Limb (tissue), 2 donors: ENCODE measurements around the gene ACSF3.

Experiments
- DNase-seq, 2 donors: peaks; one replicate each; pipeline ENCODE4 v3.0.0-alpha.2; 2016; ENCODE audit errors: extremely low spot score in 2 of 2

The ACSF3 gene

DNA sequence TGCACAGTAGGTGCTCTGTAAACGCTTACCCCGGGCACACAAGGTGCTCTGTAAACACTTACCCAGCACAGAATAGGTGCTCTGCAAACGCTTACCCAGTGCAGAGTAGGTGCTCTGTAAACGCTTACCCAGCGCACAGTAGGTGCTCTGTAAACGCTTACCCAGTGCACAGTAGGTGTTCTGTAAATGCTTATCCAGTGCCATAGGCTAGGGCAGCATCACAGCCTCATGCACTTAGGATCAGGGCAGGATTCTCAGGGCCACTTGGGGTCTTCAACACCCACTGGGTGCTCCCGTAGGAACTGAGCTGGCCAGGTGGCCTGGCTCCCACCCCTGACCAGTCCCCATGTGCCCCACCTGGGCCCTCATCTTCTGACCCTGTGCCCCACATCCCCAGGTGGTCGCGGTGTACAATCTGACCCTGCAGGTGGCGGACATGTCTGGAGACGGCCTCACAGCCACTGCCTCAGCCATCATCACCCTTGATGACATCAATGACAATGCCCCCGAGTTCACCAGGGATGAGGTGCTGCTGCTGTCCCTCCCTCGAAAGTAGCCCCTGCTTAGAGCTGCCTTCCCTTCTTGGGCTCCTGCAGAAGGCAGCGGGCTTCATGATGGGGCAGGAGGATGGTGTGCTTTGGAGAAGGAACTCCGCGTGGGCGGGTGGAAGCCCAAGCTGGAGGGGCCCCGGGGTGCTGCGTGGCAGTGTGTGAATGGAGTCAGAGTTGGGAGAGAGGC, 93.5 kb downstream of the ACSF3 start:
- DNase-seq: peak in 1 of 2 donors; percentile 57

DNA sequence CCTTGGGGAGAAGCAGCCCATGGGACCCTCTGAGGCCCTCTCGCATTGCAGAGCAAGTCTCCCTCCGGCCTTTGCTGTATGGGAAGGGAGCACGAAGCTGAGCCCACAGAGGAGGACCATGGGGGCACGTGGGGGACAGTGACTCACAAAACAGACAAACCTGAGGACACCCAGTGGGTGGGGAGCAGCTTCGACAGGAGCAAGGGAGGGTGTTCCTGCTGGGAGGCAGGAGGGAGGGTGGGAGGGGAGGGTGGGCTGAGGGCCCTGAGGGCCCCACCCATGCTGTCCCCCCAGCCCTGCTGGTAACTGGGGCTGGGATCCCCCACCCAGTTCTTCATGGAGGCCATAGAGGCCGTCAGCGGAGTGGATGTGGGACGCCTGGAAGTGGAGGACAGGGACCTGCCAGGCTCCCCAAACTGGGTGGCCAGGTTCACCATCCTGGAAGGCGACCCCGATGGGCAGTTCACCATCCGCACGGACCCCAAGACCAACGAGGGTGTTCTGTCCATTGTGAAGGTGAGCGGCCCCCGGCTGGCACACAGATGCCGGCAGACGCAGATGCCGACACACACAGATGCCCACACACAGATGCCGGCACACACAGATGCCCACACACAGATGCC, 94.2 kb downstream of the ACSF3 start:
- peak in 1 of 2 donors; percentile 43 for DNase-seq

DNA sequence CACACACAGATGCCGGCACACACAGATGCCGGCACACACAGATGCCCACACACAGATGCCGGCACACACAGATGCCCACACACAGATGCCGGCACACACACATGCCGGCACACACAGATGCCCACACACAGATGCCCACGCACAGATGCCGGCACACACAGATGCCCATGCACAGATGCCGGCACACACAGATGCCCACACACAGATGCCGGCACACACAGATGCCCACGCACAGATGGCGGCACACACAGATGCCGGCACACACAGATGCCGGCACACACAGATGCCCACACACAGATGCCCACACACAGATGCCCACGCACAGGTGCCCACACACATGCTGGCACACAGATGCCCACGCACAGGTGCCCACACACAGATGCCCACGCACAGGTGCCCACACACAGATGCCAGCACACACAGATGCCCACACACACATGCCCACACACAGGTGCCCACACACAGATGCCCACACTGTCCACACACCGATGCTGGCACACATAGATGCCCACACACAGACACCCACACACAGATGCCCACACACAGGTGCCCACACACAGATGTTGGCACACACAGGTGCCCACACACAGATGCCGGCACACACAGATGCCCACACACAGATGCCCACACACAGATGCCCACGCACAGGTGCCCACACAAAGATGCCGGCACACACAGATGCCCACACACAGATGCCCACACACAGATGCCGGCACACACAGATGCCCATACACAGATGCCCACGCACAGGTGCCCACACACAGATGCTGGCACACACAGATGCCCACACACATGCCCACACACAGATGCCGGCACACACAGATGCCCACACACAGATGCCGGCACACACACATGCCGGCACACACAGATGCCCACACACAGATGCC, 95.1 kb downstream of the ACSF3 start:
- DNase-seq: peak in 1 of 2 donors; percentile 23

DNA sequence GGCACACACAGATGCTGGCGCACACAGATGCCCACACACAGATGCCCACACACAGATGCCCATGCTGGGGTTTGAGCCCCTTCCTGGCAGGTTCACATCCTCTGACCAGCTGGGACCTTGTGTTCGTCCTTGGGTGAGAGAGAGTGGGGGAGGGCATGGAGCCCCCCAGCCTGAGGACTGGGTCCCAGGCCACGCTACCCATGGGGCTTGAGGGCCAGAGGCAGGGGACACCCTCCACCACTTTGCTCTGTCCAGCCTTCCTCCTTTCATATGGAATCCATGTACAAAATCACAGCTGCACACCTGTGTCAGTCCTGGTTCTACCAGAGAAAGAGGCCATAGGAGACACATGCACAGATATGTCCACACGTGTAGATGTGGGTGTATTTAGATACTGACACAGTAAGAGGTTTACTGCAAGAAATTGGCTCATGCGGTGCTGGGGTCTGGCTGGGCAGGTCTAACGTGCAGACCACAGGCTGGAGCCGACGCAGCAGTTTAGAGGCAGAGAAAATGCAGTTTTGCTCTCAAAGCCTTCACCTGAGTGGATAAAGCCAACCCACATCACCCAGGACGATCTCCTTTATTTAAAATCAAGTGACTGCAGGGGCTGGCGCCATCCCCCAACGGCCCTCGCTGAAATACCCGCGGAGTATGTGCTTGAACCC, 95.8 kb downstream of the ACSF3 start:
- peak in 1 of 2 donors; percentile 21 for DNase-seq

DNA sequence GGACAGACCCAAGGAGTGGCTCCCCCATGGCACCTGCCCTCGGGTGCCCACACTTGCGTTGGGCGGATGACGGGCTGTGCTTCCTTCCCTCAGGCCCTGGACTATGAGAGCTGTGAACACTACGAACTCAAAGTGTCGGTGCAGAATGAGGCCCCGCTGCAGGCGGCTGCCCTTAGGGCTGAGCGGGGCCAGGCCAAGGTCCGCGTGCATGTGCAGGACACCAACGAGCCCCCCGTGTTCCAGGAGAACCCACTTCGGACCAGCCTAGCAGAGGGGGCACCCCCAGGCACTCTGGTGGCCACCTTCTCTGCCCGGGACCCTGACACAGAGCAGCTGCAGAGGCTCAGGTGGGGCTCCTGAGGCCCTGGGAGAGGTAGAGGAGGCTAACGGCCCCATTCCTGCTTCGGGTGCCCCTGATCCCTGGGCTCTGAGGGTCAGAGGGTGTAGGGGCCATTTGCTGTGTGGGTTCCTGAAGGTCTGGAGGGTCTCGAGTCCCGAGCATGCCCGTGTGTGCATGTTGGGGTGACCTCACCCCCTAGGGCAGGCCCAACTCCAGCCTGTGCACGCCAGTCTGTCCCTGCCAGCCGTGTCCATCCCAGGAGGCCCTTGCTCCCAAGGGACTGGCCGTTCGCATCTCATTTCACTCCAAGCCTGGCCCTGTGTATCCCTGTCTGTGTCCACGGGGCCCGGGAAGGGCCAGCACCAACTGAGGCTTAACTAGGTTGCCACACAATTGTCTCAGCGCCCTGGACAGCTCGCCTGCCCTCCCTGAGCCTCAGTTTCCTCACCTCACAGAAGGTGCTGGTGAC, 96.7 kb downstream of the ACSF3 start:
- DNase-seq: peak in 1 of 2 donors; percentile 29

DNA sequence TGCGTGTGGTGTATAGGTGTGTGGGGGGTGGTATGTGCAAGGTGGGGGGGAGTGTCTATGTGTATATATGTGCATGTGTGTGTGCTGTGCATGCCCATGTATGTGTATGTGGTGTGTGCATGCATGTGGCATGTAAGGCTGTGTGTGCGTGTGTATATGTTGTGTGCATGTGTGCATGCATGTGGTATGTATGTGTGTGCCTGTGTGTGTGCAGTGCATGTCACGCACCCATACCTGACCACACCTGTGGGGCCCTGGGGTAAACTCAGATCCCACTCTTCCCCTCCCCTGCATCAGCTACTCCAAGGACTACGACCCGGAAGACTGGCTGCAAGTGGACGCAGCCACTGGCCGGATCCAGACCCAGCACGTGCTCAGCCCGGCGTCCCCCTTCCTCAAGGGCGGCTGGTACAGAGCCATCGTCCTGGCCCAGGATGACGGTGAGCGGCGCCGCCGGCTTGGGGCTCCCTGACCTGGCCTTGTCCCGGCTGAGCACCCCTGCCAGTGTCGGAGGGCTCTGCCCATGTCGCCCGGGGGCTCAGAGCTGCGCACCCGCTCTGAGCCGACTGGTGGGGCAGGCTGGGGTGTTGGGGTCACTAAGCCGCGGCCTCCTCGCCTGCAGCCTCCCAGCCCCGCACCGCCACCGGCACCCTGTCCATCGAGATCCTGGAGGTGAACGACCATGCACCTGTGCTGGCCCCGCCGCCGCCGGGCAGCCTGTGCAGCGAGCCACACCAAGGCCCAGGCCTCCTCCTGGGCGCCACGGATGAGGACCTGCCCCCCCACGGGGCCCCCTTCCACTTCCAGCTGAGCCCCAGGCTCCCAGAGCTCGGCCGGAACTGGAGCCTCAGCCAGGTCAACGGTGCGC, 97.6 kb downstream of the ACSF3 start:
- DNase-seq: peak in 1 of 2 donors; percentile 43

DNA sequence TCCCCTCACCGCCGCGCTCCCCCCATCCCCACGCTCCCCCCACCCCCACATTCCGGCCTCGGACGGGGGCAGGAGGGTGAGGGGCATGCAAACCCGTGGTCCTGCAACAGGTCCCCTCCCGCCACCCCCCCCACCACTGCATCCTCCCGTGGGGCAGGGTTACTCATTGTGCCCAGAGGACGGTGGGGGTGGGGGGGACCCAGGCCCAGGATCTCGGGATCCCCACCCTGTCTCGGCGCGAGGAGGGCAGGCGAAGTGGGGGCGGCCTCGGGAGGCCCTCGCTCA, 98.2 kb downstream of the ACSF3 start:
- no peak for DNase-seq

DNA sequence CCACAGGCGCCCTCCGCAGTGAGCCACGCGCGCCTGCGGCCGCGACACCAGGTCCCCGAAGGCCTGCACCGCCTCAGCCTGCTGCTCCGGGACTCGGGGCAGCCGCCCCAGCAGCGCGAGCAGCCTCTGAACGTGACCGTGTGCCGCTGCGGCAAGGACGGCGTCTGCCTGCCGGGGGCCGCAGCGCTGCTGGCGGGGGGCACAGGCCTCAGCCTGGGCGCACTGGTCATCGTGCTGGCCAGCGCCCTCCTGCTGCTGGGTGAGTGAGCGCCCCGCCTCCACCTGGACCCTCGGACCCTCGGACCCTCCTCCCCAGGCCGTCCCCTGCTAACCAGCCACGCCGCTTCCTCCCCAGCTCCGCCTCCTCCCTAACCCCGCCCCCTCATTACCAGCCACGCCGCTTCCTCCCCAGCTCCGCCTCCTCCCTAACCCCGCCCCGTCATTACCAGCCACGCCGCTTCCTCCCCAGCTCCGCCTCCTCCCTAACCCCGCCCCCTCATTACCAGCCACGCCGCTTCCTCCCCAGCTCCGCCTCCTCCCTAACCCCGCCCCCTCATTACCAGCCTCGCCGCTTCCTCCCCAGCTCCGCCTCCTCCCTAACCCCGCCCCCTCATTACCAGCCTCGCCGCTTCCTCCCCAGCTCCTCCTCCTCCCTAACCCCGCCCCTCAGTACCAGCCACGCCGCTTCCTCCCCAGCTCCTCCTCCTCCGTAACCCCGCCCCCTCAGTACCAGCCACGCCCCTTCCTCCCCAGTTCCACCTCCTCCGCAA, 98.7 kb downstream of the ACSF3 start:
- DNase-seq: peak in 1 of 2 donors; percentile 88

DNA sequence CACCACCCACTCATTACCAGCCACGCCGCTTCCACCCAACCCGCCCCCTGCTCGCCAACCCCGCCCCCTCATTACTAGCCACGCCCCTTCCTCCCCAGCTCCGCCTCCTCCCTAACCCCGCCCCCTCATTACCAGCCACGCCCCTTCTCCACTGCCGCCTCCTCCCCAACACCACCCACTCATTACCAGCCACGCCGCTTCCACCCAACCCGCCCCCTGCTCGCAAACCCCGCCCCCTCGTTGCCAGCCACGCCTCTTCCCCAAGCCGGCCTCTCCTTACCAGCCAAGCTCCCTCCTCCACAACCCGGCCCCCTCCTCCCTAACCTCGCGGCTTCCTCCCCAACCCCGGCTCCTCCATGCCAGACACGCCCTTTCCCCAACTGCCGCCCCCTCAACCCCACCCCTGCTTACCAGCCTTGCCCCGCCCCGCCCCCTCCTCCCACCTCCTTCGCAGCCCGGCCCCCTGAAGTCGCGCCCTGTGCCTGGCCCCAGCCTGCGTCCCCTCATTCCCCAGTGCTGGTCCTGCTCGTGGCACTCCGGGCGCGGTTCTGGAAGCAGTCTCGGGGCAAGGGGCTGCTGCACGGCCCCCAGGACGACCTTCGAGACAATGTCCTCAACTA, 99.4 kb downstream of the ACSF3 start:
- peak in 1 of 2 donors; percentile 79 for DNase-seq

DNA sequence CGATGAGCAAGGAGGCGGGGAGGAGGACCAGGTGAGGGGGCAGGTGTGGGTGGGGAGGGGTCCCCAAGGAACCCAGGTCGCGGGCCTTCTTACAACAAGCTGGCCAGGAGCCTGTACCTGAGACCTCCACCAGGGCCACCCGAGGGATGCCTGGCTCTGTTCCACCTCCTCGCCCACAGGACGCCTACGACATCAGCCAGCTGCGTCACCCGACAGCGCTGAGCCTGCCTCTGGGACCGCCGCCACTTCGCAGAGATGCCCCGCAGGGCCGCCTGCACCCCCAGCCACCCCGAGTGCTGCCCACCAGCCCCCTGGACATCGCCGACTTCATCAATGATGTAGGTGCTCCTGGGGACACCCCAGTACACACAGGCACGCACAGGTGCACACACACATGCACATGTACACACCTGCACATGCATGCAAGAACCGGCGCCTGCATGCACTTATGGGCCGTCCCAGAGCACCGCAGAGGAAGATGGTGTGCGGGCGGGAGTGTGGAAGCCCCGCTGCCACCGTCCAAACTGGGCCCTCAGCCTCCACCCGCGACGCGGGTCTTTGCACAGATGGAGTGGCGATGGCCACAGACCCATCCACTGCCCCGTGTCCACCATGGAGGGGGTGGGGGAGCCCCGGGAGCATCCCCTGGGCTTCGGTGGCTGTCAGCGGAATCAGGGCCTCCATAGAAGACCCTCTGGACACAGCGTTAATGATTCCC, 100.1 kb downstream of the ACSF3 start:
- DNase-seq: peak in 1 of 2 donors; percentile 44

DNA sequence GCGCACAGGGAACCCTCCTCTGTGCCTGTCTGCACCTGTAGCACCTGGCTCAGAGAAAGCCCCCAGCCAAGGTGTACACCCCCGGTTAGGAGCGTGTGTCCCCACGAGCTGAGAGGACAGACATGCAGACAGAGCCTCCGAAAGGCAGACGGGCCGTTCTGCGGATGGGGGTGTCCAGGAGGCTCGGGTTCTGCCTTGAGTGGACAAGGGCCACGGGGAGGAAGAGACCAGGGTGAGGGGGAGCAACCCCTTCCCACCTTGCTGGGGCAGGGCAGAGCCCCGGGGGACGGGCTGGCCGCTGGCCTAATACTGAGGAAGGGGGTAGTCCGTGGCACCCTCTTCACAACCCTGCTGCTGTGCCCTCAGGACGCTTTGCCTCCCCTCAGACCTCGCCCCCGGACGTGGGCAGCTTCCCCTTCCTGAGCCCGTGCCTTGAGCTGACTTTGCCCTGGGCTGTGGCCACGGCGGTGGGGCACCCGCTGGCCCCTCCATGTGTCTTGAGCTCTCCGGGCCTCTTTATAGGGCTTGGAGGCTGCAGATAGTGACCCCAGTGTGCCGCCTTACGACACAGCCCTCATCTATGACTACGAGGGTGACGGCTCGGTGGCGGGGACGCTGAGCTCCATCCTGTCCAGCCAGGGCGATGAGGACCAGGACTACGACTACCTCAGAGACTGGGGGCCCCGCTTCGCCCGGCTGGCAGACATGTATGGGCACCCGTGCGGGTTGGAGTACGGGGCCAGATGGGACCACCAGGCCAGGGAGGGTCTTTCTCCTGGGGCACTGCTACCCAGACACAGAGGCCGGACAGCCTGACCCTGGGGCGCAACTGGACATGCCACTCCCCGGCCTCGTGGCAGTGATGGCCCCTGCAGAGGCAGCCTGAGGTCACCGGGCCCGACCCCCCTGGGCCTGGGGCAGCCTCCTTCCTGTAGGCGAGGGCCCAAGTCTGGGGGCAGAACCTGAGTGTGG, 101.0 kb downstream of the ACSF3 start:
- DNase-seq: peak in 1 of 2 donors; percentile 29

DNA sequence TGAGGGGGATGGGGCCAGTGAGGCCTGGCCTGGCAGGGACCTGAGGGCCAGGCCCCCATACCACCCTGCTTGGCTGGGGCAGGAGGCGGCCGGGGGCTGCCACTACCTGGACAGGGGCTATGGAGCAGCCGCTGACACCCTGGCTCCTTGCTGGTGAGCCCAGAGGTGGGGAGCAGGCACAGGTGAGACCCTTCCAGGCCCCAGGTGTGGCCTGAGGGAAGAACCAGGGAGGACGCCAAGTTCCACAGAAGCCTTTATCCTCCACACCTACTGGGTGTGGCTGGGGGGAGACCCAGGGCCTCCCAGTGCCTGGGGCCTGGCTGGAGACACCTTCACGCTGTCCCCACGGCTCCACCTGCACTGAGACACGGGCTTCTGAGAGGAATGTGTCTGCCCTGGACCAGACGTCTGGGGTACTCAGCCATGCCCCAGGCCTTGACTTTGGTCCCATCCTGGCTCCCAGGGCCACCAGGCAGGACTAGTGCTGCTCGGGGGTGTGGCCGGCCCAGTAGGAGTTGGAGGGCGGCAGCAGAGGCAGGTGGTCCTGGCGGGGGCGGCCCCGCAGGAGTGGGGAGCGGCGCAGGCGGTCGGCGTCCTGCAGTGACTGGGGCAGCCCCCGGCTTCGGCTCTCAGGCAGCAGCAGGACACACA, 102.0 kb downstream of the ACSF3 start:
- DNase-seq: peak in 1 of 2 donors; percentile 30

DNA sequence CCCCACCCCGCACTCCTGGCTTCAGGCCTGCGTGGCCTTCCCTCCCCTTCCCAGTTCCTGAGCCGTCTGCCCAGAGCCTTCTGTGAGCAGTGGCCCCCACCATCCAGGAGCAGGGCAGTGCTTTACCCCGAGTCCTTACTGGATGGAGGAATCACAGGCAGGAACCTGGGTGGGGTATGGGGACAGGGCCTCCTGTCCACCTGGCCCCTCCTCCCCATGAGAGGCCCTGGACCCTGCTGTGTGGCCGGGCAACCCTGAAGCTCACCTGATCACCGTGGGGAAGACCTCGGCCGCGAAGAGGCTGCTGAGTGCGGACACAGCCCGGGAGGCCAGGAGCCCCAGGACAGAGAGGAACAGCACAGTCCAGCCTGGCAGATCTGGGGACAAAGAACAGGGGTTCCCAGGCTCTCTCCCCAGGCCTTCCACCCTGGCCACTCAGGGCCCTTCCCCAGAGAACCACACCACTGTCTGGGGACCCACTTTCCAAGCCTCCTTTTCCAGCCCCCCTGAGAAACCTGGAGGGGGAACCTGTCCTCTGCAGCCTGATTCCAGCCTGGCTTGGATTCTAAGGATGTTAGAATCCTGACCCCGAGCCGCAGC, 103.5 kb downstream of the ACSF3 start:
- DNase-seq: no peak

DNA sequence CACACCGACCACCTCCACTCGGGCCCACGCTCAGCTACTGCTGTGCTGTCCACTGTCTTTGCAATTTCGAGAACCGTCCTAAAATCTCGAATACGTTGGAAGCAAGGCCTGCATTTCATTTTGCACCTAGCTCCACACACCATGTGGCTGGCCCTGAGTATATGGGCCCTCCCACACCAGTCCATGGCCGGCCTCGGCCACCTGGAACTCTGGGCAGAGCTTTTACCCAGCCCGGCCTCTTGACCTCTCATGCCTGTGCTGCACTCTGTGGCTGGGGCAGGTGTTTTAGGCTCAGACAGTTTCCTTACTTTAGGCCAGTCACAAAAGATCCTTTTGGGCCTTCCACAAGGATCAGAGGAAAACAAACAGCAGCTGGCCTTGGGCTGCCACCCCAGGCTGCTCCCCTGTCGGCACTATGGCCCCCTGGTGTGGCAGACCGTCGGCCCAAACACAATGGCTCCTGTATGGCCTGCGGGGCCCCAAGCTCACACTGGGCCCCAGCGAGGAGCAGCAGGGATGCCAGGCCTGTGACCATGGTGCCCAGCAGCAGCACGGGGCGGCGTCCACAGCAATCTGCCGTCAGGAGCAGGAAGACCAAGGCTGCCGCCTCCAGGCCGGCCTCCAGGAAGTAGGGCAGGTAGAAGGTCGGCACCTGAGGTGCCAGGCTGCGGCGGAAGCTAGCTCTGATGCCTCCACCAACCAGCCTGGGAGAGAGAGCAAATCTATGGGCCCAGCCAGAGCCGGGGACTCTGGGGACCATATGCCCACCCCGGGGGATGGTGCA, 104.2 kb downstream of the ACSF3 start:
- no peak for DNase-seq
